GM21367 (cell line): ENCODE results near the gene DOCK10.
A peak's percentile ranks its signal among the peaks of the same experiment; 100 is the strongest.

Experiments used
- ATAC-seq: cut with Tn5 transposase; IDR thresholded peaks from one replicate; pipeline ENCODE4 v1.9.1; 2021; ENCODE audit not compliant: unreplicated experiment

Gene DOCK10

DNA sequence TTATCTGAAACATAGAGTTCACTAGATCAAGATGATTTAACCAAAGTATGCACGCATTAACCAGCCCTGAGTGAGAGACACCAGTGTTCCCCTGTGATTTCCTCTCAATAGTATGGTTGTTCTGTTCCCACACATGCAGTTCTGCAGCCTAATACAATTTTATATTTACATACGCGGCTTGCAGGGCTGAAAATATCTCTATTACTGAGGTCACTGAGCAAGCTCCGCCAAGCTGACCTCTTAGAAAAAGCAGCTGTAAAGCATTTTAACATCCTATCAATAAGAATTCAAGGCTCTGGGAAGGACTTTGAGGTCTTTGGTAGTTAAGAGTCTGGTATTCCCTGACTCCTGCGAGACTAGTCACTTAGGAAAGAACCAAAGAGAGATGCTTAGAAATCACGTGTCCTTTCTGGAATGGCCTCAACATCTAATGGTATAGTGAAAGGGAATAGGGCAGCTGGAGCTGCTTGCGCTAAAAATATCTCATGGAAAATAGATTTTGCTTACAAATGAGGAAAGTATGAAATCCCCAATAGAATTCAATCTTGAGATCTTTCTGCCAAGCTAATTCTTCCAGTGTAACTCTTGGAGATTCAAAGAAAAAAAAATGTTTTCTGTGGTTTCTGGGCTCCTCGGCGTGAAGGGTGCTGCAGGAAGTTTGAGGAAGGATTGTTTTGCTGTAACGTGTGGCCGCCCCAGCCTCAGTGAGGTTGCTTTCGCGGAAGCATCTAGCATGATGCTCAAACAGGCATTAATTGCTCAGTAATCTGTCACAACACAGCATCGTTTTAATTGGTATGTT, 59.2 kb downstream of the DOCK10 start:
- no peak for ATAC-seq

DNA sequence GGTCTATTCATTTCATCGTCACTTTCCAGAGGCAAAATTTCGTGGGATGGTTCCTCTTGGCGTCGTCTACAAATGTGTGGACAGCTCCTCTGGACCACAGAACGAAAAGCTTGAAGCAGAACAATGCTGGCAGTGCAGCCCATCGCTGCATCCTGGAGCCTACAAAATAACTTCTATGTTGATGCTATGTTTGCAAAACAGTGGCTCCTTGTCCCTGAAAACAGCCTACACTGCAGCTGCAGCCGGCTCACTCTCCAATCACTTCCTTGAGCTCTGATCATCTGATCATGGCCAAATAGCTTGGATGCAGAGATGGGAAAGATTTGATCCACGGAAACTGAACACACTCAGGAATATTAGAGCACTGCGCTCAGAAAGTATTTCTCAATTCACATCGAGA, 60.0 kb downstream of the DOCK10 start:
- ATAC-seq: no peak

DNA sequence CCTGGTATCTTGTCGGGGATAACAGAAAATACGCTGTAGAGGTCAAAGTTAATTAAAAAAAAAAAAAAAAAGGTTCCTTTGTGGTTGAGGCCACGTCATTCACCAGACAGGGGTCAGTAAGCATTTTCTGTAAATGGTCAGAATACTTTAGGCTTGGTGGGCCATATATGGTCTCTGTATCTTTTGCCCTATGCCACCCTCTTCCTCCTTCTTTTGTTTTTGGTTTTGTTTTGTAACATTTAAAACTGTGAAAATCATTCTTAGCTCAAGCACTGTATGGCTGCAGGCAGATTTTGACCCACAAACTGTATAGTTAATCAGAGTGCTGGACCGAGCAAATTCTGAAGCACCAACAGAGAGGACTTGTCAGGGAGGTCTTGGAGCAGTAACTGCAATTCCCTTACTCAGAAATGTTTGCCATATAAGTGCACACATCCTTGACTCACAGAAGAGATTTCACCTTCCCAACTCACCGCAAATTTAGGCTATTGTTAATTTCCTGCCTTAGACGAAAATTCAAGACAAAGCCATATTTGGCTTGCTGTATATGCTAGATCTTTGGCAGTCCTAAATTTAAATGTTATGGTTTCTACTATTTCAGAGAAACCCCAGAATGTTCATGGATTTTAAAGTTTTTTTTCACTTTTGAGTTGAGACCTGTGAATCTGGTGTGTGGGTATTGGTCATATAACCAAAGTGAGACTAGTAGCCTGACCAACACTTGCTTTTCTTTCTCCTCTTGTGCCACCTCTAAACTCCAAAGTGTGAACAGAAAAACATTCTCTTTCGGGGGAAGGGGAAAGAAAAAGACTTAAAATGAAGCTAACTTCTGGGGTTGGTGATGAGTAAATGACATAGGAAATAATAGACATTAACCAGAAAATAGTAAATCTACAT, 65.4 kb downstream of the DOCK10 start:
- ATAC-seq: no peak

DNA sequence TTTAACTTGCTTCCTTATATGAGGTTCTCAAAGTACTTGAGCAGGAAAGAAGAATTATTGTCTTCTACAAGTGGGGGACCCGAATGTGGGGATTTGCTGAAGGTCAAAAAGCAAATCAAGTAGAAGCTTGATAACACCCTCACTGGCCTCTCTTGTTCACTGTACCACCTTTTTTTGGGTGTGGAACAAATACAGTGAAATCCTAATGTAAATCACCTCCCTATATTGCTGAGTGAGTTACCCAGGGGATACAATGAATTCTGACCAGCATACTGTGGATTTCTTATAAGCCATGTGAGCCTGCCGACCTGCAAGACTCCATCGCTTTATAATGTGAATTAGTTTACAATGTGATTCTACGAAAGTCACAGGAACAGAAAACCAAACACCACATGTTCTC, 66.5 kb downstream of the DOCK10 start:
- no peak for ATAC-seq

DNA sequence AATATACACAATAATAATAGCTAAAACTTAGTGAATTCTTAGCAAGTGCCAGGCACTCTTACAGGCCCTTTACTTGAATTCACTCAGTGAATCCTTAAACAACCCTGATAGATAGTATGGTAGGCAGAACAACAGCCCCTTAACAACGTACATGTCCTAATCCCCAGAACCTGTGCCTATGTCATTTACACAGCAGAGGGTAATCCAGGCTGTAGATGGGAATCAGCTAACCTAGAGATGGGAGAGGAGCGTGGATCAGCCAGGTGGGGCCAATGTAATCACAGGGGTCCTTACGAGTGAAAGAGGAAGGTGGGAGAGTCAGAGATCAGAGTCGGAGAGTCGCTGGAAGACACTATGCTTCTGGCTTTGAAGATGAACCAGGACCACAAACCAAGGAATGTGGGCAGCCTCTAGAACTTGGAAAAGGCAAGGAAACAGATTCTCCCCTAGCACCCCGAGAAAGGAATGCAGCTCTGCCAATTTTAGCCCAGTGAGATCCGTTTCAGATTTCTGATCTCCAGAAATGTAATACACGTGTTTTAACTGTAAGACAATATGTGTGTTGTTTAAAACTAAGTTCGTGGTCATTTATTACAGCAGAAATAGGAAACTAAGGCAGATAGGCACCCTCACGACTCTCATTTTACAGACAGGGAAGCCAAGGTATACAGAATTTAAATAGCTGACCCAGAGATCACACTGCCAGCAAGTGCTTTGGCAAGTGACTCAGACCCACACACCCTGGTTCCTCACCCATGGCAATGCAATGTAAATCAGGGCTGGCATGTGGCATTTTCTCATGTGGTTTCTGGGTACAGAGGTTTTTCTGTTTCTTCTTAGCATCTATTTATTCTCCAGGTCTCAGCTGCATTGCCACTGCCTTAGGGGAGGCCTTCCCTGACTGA, 68.9 kb downstream of the DOCK10 start:
- ATAC-seq: peak; percentile 35

DNA sequence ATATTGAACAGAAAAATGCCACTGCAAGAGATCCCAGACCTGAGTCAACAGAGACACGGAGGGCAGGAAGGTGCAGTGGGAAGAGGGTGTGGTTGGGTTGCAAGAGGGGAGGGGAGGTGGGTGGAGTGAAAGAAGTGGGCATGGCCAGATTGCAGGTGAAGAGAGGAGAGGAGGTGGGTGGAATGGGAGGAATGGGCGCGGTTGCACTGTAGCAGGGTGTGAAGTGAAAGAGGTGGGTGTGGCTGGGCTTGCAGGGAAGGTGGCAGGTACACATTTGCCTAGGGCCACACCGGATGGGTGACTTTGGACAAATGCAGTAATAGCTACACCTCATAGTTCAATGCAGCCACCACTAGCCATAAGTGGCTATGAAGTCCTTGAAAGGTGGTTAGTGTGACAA, 71.1 kb downstream of the DOCK10 start:
- ATAC-seq: peak; percentile 50

DNA sequence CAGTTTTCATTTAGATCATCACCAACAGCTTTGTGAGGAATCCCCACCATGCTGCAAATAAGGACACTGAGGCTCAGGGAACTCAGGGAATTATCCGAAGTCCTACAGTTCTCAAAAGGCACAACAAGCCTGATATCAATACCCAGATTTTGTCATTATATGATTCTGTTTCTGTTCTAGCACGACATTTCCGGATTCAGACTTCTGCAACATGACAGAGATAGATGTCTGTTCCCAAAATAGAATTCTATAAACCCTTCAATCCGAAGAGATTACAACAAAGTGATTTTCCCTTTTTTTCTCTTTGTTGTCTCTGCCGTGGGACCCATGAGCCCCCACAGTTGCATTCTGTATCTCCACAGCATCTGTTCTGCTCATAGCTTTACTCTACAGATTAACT, 72.0 kb downstream of the DOCK10 start:
- ATAC-seq: peak; percentile 32

DNA sequence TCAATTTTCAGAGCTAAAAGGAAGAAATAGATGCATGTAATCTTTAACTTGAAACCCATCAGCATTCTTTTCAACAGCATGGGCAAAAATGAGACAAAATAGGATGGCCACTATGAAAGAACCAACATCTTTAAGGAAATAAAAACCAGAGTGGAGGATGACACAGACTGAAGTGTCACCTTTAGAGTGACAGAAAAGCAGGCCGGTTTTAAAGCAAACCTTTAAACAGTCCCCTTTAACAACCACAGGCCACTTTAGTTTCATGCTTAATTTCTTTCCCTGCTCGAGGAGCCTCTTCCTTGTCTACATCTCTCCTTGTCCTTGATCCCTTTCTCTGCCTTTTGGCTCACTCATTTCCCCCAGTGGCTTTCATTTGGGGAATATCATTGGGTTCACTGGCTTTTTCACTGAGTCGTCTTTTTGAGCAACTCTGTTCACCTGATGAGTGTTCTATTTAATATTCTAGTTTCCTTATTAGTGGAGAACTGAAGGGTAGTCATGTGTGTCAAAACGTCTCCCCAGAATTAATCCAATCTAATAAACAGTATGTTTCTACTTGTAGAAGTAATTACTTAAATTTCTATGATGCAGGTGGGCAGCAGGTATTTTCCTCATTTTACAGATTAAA, 72.5 kb downstream of the DOCK10 start:
- no peak for ATAC-seq

DNA sequence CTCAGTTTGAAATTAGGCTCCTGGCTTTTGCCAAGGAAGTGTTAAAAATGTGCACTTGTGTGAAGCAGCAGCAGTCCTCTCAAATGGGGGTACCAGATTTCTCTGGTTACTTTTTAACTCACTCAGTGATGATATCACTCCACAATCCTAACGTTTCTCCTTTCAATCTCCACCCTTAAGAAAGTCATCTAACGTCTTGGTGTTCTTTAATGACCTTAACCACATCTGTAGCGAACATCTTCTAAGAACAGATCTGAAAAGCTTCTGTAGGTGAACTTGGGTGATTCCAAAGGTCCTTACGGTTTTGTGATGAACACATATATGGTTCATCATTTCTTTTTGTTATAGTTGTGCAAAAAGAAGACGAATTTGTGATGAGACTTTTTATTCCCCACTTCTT, 73.2 kb downstream of the DOCK10 start:
- no peak for ATAC-seq

DNA sequence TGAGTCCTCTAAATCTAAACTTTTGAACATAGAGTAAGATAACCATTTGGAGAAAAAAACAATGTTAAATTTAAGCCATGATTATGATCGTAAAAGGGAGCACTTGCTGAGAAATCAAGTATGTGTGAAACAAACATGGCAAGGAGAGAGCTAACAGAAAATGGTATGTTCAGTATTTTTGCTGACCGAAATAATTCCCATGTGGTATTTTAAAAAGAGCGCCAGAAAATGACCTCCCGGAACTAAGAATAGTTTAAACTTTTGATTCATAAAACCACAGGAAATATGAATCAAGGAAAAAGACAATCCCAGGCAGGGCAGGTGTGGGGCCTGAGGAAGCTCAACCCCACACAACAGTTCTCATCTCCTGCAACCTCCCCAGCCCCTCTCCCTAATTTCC, 74.2 kb downstream of the DOCK10 start:
- no peak for ATAC-seq

DNA sequence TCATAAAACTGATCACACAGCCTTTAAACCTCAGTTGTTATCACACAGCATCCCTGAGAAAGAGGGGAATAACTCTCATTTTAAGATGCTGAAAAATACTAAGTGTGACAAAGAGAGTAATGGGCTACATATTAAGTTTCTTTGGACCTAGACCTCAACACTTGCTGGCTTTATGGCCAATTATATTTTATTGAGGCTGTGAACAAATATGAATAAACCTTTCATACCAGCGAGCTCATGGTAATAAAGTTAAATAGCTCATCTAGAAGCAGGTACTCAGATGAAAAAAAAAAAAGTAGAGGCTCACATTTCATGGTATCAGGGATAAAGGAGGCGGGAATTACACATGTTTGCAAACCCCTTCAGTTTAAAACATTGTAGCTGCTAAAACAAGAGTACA, 75.7 kb downstream of the DOCK10 start:
- no peak for ATAC-seq

DNA sequence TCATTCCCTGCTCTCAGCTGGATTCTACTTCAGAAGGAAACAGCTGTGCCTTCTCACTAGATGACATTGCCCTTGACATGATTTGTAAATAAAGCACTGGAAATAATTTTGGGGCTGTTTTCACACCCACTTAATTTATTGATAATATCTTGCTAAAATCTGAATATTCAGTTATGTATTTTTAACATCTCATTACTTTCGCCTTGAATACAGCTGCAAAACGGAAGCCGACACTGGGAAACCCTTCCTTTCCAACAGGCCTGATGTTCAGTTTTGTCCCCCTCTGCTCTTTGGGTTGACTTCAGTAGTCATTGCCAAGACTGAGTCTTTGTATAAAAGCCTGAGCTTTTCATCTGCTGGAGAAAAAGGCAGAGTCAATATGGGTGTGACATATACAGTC, 82.7 kb downstream of the DOCK10 start:
- ATAC-seq: no peak

DNA sequence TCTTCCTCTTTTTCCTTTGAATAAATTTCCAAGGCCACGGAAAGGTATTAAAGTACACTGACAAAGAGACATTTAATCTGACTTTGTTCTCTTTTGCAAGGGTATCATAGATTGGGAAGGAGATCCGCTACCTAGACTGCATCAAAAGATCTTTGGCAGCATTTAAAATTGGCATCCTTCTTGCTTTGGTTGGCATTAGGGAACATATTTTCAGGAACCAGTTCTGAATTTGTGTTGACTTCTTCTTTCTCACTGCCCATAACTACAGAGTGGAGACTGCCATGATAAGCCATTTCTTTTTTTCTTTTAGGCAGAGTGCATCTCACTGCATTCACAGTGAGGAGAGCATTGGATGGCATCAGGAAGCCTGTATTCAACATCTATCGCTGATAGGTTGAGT, 83.4 kb downstream of the DOCK10 start:
- ATAC-seq: no peak

DNA sequence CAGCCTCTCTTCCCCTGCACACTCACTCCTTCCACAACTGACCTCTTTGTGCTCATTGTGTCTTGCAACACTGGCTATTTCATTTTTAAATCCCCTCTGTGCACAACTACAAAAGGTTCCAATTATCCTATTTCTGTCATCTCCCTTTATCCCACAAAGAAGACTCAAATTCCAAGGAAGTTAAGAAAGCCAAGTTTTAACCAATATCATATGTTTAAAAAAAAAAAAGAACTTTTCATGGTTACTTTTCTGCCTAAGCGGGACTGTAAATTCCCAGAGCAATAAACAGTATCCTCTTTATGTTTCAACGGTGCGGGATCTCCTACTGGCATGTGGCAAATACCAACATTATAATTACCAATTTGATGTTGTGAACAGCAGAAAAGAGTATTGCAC, 83.8 kb downstream of the DOCK10 start:
- no peak for ATAC-seq

DNA sequence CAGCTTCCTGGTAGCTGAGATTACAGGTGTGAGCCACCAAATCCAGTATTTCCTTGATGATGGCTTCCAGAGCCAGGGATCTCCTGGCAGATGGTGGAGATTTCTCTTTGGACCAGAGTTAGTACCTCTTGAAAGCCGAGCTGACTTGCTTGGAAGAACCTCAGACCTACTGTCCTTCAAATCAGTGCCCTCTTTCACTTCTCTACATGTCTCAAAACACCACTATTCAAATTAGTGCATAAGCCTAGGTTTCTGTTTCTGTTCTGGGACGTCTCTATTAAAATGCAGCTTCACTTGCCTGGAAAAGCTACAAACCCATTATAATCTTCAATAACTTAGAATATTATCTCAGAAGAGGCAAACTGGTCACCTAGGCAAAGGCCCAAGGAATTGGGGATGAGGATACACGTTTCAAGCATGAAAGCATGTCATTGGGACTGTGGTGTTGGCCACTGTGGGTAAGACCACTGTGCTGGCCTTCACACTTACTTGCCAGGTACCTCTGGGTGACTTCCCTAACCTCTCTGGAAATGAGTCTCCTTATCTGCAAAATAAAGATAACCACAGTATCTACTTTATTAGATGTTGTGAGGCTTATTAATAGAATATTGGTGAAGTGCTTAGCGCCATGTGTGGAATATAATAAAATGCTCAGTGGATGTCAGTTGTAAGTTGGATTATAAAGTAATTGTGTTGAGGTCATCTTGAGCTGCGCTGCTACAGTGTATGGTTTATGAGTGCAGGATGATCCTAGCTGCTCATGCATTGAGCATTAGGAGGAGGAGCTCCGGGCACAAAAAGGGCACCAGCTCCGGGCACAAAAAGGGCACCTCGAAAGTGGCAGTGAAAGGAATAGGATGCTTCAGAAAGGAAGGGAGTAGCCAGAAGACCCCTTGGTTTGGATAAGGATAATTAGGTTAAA, 84.5 kb downstream of the DOCK10 start:
- peak; percentile 87 for ATAC-seq

DNA sequence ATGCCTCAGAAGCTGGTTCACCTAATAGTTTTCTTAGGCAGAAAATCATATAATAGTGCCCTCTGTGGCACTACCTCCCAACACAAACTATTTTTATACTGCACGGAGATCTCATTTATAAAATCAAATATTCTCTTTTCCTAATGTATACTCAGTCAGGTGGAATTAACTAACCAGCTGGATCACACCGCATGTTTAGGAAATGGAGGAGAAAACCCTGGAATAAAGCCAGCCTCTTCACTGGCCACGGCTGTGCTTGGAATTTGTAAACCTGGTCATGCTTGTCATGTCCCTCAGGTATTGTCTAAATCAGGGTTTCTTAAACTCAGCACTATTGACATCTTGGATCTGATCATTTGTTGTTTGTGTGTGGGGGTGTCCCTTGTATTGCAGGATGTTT, 85.6 kb downstream of the DOCK10 start:
- no peak for ATAC-seq

DNA sequence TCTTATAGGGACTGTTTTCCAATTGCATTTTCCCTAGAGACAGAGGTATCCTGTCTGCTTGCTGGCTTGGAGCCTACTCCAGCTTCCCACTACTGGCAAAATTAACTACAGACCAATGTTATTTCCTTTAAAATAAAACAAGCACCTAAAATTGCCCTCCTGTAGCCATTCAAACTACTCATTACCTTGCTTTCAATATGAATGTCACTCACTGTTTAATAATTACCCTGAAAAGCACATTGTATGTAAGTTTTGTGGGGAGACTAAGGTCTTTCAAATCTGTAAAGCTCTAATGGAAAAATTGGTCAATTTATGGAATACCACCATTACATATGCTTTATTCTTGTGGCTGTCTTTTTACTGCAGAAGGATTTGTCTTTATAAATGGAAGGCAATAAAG, 87.3 kb downstream of the DOCK10 start:
- ATAC-seq: no peak

DNA sequence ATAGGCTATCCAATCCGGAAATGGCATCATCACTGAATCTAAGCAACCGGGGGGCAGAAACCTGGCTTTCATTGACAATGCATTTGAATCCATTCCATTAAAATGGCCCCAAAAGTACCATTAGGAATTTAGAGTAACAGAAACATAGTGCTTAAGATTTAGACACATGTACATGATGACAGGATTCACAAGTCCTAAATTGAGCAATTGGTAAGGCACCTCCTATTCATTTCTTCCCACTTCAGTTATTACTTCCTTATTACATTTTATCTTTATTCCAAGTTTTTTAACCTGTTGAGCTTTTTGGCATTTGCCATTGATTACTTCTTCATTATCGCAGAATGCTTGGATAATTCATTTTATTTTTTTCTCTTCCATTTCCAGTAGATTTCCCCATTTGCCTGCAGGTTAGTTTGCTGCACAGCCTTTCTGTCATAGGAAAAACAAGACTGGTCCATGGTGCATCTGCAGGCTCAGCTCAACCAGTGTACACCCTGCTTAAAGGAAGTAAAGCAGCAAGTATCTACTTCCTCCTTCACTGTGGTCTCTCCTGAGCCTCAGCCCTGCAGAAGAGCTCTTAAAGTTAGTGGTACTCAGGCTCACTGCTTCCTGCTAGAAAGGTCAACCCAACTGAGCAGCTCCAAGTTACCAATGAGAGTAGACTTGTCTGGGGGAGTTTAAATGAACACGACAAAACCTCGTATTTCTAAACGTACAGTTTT, 89.2 kb downstream of the DOCK10 start:
- ATAC-seq: peak; percentile 70
